Measurements from ENCODE around the gene LDLR. TPM values are rescaled to one million over a fixed set of nuclear protein-coding genes. Genes with fewer than 3 reads are reported as not detected.
"Not testable (repeated sequence)": the region's sequence is repeated elsewhere in the genome, so short reads cannot be mapped to it uniquely, and the experiment has no call there.

LDLR gene
- total RNA-seq, 2 donors from 2014 or later, result 179 to 194 TPM

GRCh38 chr19:11101057-11101456 lies 11.8 kb downstream of the LDLR start:
- Mint-ChIP-seq H3K27ac (no peak overlapping the region), H3K4me1 (ENCODE audit: low read depth in 2 of 2) (peaks cover 20 to 21% of the 10 kb centered on the region in 2 donors), H3K9me3 (peaks cover 3% of the 10 kb centered on the region), H3K4me3 (no peak overlapping the region), H3K36me3 (peaks cover 28% of the 10 kb centered on the region), H3K27me3 (no peaks in the 10 kb centered on the region)
- ATAC-seq (no peak), DNase-seq (ENCODE audit: low spot score) (no peak)

DNA sequence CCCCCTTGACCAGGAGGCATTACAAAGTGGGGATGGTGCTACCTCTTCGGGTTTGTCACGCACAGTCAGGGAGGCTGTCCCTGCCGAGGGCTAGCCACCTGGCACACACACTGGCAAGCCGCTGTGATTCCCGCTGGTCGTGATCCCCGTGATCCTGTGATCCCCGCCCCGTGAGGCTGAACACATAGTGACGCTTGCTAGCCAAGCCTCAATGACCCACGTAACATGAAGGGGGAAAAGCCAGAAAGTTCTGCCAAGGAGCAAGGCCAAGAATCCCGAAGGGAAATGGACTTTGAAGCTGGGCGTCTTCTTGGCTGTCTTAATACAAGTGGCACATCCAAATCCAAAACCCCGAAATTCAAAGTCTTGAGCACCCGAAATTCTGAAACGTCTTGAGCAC lies 13.7 kb downstream of the LDLR start:
- DNase-seq (ENCODE audit: low spot score) (no peak), ATAC-seq (no peak)
- Mint-ChIP-seq H3K9me3 (no peaks in the 10 kb centered on the region), H3K4me1 (ENCODE audit: low read depth in 2 of 2) (peaks cover 10 to 14% of the 10 kb centered on the region in 2 donors), H3K4me3 (no peak overlapping the region), H3K27ac (no peak overlapping the region), H3K27me3 (no peaks in the 10 kb centered on the region), H3K36me3 (peaks cover 22% of the 10 kb centered on the region)

- not testable (repeated sequence) for H3K27me3 Mint-ChIP-seq; H3K4me3 Mint-ChIP-seq; ATAC-seq; H3K9me3 Mint-ChIP-seq; DNase-seq (ENCODE audit: low spot score); H3K27ac Mint-ChIP-seq
- H3K36me3 Mint-ChIP-seq, result peaks cover 22% of the 10 kb centered on the region
- H3K4me1 Mint-ChIP-seq (ENCODE audit: low read depth in 2 of 2), result peaks cover 10 to 14% of the 10 kb centered on the region in 2 donors
These were observed 14.4 kb downstream of the LDLR start for GRCh38 chr19:11103667-11104066.

DNA sequence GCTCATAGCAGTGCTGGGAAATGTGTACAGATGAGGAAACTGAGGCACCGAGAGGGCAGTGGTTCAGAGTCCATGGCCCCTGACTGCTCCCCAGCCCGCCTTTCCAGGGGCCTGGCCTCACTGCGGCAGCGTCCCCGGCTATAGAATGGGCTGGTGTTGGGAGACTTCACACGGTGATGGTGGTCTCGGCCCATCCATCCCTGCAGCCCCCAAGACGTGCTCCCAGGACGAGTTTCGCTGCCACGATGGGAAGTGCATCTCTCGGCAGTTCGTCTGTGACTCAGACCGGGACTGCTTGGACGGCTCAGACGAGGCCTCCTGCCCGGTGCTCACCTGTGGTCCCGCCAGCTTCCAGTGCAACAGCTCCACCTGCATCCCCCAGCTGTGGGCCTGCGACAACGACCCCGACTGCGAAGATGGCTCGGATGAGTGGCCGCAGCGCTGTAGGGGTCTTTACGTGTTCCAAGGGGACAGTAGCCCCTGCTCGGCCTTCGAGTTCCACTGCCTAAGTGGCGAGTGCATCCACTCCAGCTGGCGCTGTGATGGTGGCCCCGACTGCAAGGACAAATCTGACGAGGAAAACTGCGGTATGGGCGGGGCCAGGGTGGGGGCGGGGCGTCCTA lies 15.9 kb downstream of the LDLR start:
- H3K4me1 Mint-ChIP-seq (ENCODE audit: low read depth in 2 of 2), result peaks cover 2 to 4% of the 10 kb centered on the region in 2 donors
- DNase-seq (ENCODE audit: low spot score), result no peak
- H3K4me3 Mint-ChIP-seq, result no peak overlapping the region
- H3K9me3 Mint-ChIP-seq, result no peaks in the 10 kb centered on the region
- peak in 1 of 2 donors; percentile 27 for ATAC-seq
- no peak overlapping the region for H3K27ac Mint-ChIP-seq
- H3K36me3 Mint-ChIP-seq, result peaks cover 17% of the 10 kb centered on the region
- H3K27me3 Mint-ChIP-seq, result no peaks in the 10 kb centered on the region

DNA sequence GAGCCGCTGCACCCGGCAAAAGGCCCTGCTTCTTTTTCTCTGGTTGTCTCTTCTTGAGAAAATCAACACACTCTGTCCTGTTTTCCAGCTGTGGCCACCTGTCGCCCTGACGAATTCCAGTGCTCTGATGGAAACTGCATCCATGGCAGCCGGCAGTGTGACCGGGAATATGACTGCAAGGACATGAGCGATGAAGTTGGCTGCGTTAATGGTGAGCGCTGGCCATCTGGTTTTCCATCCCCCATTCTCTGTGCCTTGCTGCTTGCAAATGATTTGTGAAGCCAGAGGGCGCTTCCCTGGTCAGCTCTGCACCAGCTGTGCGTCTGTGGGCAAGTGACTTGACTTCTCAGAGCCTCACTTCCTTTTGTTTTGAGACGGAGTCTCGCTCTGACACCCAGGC lies 17.2 kb downstream of the LDLR start:
- Mint-ChIP-seq H3K36me3 (peaks cover 14% of the 10 kb centered on the region), H3K27ac (no peak overlapping the region), H3K9me3 (no peaks in the 10 kb centered on the region), H3K27me3 (no peaks in the 10 kb centered on the region), H3K4me3 (no peak overlapping the region), H3K4me1 (ENCODE audit: low read depth in 2 of 2) (peaks cover 0 to 3% of the 10 kb centered on the region in 2 donors)
- no peak for ATAC-seq
- DNase-seq (ENCODE audit: low spot score), result no peak

GRCh38 chr19:11108746-11109145 lies 19.5 kb downstream of the LDLR start:
- no peak for ATAC-seq
- no peak for DNase-seq (ENCODE audit: low spot score)
- Mint-ChIP-seq H3K27me3 (no peaks in the 10 kb centered on the region), H3K27ac (no peak overlapping the region), H3K36me3 (peaks cover 16% of the 10 kb centered on the region), H3K4me3 (no peak overlapping the region), H3K9me3 (no peaks in the 10 kb centered on the region), H3K4me1 (ENCODE audit: low read depth in 2 of 2) (peaks cover 0 to 7% of the 10 kb centered on the region in 2 donors)

GRCh38 chr19:11111117-11111770 lies 22.0 kb downstream of the LDLR start:
- H3K27me3 Mint-ChIP-seq, result no peaks in the 10 kb centered on the region
- peak in 1 of 2 donors; percentile 20 for ATAC-seq
- peaks cover 0 to 5% of the 10 kb centered on the region in 2 donors for H3K4me1 Mint-ChIP-seq (ENCODE audit: low read depth in 2 of 2)
- H3K36me3 Mint-ChIP-seq, result peaks cover 6% of the 10 kb centered on the region
- no peak overlapping the region for H3K27ac Mint-ChIP-seq
- H3K4me3 Mint-ChIP-seq, result no peak overlapping the region
- H3K9me3 Mint-ChIP-seq, result no peaks in the 10 kb centered on the region
- no peak for DNase-seq (ENCODE audit: low spot score)

DNA sequence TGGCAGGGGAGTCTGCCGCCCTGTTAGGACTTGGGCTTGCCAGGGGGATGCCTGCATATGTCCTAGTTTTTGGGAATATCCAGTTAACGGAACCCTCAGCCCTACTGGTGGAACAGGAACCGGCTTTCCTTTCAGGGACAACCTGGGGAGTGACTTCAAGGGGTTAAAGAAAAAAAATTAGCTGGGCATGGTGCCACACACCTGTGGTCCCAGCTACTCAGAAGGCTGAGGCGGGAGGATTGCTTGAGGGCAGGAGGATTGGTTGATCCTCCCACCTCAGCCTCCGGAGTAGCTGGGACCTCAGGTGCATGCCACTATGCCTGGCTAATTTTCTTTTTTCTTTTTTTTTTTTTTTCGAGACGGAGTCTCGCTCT lies 22.5 kb downstream of the LDLR start:
- H3K36me3 Mint-ChIP-seq, result peaks cover 6% of the 10 kb centered on the region

DNA sequence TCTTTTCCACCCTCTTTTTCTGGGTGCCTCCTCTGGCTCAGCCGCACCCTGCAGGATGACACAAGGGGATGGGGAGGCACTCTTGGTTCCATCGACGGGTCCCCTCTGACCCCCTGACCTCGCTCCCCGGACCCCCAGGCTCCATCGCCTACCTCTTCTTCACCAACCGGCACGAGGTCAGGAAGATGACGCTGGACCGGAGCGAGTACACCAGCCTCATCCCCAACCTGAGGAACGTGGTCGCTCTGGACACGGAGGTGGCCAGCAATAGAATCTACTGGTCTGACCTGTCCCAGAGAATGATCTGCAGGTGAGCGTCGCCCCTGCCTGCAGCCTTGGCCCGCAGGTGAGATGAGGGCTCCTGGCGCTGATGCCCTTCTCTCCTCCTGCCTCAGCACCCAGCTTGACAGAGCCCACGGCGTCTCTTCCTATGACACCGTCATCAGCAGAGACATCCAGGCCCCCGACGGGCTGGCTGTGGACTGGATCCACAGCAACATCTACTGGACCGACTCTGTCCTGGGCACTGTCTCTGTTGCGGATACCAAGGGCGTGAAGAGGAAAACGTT lies 24.0 kb downstream of the LDLR start:
- Mint-ChIP-seq H3K9me3 (no peaks in the 10 kb centered on the region), H3K27ac (no peak overlapping the region), H3K36me3 (peaks cover 6% of the 10 kb centered on the region), H3K27me3 (no peaks in the 10 kb centered on the region), H3K4me1 (ENCODE audit: low read depth in 2 of 2) (peaks cover 0 to 5% of the 10 kb centered on the region in 2 donors), H3K4me3 (no peak overlapping the region)
- ATAC-seq, result no peak
- DNase-seq (ENCODE audit: low spot score), result no peak

More for the DNA sequence above, 22.5 kb downstream of the LDLR start:
- Mint-ChIP-seq H3K4me1 (ENCODE audit: low read depth in 2 of 2) (peaks cover 0 to 5% of the 10 kb centered on the region in 2 donors), H3K4me3 (no peak overlapping the region), H3K27me3 (no peaks in the 10 kb centered on the region), H3K9me3 (no peaks in the 10 kb centered on the region), H3K27ac (no peak overlapping the region)
- DNase-seq (ENCODE audit: low spot score), result no peak
- no peak for ATAC-seq

- Mint-ChIP-seq H3K27me3 (no peaks in the 10 kb centered on the region), H3K4me3 (no peak overlapping the region)
These were observed 25.8 kb downstream of the LDLR start for GRCh38 chr19:11115042-11115441.

DNA sequence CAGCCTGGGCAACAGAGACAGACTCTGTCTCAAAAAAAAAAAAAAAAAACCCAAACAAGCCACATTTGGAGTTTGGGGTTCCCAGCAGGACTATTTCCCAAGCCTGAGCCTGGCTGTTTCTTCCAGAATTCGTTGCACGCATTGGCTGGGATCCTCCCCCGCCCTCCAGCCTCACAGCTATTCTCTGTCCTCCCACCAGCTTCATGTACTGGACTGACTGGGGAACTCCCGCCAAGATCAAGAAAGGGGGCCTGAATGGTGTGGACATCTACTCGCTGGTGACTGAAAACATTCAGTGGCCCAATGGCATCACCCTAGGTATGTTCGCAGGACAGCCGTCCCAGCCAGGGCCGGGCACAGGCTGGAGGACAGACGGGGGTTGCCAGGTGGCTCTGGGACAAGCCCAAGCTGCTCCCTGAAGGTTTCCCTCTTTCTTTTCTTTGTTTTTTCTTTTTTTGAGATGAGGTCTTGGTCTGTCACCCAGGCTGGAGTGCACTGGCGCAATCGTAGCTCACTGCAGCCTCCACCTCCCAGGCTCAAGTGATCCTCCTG lies 26.7 kb downstream of the LDLR start:
- no peak overlapping the region for H3K27ac Mint-ChIP-seq
- DNase-seq (ENCODE audit: low spot score), result no peak
- H3K4me1 Mint-ChIP-seq (ENCODE audit: low read depth in 2 of 2), result peaks cover 0 to 5% of the 10 kb centered on the region in 2 donors
- no peak overlapping the region for H3K4me3 Mint-ChIP-seq
- no peak for ATAC-seq
- H3K36me3 Mint-ChIP-seq, result peaks cover 14% of the 10 kb centered on the region
- H3K9me3 Mint-ChIP-seq, result no peaks in the 10 kb centered on the region
- H3K27me3 Mint-ChIP-seq, result no peaks in the 10 kb centered on the region

More at GRCh38 chr19:11115042-11115441, 25.8 kb downstream of the LDLR start:
- peaks cover 0 to 5% of the 10 kb centered on the region in 2 donors for H3K4me1 Mint-ChIP-seq (ENCODE audit: low read depth in 2 of 2)
- H3K27ac Mint-ChIP-seq, result peak overlapping the region in 1 of 2 donors; percentile 17
- DNase-seq (ENCODE audit: low spot score) (no peak), ATAC-seq (no peak)
- peaks cover 6% of the 10 kb centered on the region for H3K36me3 Mint-ChIP-seq
- no peaks in the 10 kb centered on the region for H3K9me3 Mint-ChIP-seq

GRCh38 chr19:11116507-11116906 lies 27.2 kb downstream of the LDLR start:
- DNase-seq (ENCODE audit: low spot score) (no peak), ATAC-seq (peak in 1 of 2 donors; percentile 4)
- Mint-ChIP-seq H3K27ac (no peak overlapping the region), H3K4me1 (ENCODE audit: low read depth in 2 of 2) (peaks cover 0 to 5% of the 10 kb centered on the region in 2 donors), H3K9me3 (no peaks in the 10 kb centered on the region), H3K4me3 (no peak overlapping the region), H3K27me3 (no peaks in the 10 kb centered on the region), H3K36me3 (peaks cover 14% of the 10 kb centered on the region)

DNA sequence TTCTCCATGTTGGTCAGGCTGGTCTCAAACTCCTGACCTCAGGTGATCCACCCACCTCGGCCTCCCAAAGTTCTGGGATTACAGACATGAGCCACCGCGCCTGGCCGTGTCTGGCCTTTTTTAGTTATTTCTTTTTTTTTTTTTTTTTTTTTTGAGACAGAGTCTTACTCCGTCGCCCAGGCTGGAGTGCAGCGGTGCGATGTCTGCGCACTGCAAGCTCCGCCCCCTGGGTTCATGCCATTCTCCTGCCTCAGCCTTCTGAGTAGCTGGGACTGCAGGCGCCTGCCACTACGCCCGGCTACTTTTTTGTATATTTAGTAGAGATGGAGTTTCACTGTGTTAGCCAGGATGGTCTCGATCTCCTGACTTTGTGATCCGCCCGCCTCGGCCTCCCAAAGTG lies 32.7 kb downstream of the LDLR start:
- not testable (repeated sequence) for H3K27ac Mint-ChIP-seq; ATAC-seq; H3K4me1 Mint-ChIP-seq (ENCODE audit: low read depth in 2 of 2); H3K27me3 Mint-ChIP-seq; DNase-seq (ENCODE audit: low spot score); H3K36me3 Mint-ChIP-seq; H3K4me3 Mint-ChIP-seq; H3K9me3 Mint-ChIP-seq

GRCh38 chr19:11123114-11123513 lies 33.9 kb downstream of the LDLR start:
- Mint-ChIP-seq H3K9me3 (no peaks in the 10 kb centered on the region), H3K27me3 (no peaks in the 10 kb centered on the region), H3K4me1 (ENCODE audit: low read depth in 2 of 2) (peaks cover 0 to 2% of the 10 kb centered on the region in 2 donors), H3K4me3 (no peak overlapping the region), H3K36me3 (peaks cover 9% of the 10 kb centered on the region), H3K27ac (no peak overlapping the region)
- ATAC-seq, result no peak
- no peak for DNase-seq (ENCODE audit: low spot score)
